GM12874 (cell line): ENCODE results near the gene PTCD1.

Source experiments
- CTCF ChIP-seq: IDR thresholded peaks from 2 replicates; pipeline ENCODE4 v1.5.1; 2011; ENCODE audit warnings: low read depth, mild to moderate bottlenecking, control low read depth, low read length, moderate library complexity; ENCODE audit not compliant: insufficient read depth

Gene PTCD1

GRCh38 chr7:99368750-99369389, 69.7 kb downstream of the PTCD1 start:
- no peak for TF ChIP-seq CTCF
